Stimulated activated CD4-positive, alpha-beta T cell treated with anti-CD3 and anti-CD28 coated beads, Interleukin-1b, Interleukin-23, amount 100 ng/mL, for 24 hours (primary cell): ENCODE measurements around the gene CMC1.
"Not testable (repeated sequence)": the region's sequence is repeated elsewhere in the genome, so short reads cannot be mapped to it uniquely, and the experiment has no call there.

Source experiments
- DNase-seq, 4 experiments: peaks; one replicate each; pipeline ENCODE4 v3.0.0-alpha.2; 2020; ENCODE audit warnings: low read depth in 4 of 4, low spot score in 1 of 4

The CMC1 gene

DNA sequence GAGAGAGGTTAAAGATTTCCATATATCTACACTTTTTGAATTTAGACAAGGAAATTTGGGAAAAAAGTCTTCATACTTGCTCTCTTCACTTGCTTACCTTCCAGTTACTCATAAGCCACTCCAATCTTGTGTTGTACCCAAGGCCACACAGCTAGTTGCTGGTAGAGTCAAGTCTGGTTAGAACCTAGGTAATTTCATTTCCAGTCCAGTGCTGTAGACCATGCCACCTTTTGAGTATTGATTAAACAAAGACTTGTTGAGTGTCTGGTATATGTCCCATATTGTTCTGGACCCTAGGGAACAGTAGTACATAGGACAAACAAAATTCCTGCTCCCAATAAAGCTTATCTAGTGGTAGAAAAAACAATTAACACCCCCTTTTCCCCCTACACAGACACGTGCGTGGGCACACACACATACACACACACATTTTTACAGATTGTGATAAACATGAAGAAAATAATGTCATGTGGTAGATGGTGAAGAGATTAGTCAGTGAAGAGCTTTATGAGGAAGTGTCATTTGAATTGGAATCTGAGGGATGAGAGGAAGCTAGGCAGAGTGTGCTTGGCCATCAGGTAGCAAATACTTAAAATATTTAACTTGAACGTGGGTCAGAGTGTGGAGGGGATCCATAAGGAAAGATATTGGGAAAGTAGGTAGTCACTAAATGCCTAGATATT is 2.1 kb downstream of the CMC1 start:
- no peak for DNase-seq

DNA sequence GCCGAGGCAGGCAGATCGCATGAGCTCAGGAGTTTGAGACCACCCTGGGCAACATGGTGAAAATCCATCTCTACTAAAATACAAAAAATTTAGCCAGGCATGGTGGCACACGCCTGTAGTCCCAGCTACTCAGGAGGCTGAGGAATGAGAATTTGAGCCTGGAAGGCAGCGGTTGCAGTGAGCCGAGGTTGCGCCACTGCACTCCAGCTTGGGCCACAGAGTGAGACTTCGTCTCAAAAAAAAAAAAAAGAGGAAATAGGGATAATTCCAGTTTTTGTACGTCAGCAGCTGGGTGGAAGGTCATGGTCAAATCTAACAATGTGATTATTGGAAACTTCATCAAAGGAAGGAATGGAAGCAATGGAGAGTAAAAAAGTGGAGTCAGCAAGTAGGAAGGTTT is 3.1 kb downstream of the CMC1 start:
- no peak for DNase-seq

GRCh38 chr3:28247286-28247685 is 5.9 kb downstream of the CMC1 start:
- no peak for DNase-seq

DNA sequence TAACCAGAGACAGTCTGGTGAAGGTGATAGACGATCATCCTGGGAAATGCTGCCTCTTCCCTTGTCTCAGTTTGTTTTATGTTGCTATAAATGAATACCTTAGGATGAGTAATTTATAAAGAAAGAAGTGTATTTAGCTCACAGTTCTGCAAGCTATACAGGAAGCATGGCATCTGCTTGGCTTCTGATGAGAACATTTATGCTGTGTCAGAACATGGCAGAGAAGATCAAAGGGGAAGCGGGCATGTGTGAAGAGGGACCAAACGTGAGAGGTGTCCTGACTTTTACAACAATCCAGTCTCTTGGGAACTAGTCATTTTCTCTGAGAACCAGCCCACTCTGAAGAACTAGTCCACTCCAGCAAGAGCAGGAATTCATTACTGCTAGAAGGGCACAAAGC is 9.6 kb downstream of the CMC1 start:
- DNase-seq: no peak

DNA sequence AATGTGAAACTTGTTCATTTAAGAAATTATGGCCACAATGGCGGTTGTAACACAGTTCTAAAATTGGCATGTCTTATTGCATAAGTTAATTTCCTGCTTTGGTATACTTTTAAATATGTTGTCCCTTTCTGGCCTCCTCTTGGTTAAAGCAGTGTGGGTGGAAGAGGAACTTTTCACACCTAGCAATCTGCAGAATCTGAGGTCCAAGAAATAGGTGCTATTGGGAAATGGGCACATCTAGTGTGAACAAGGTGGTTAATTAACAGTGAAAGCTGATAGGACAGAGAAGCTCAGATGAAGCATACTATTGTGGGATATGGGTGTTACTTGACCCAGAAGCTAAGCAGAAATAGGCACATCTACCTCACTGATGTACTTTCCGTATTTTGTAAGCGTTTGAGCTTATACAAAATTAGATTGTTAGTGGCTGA is 10.6 kb downstream of the CMC1 start:
- no peak for DNase-seq

DNA sequence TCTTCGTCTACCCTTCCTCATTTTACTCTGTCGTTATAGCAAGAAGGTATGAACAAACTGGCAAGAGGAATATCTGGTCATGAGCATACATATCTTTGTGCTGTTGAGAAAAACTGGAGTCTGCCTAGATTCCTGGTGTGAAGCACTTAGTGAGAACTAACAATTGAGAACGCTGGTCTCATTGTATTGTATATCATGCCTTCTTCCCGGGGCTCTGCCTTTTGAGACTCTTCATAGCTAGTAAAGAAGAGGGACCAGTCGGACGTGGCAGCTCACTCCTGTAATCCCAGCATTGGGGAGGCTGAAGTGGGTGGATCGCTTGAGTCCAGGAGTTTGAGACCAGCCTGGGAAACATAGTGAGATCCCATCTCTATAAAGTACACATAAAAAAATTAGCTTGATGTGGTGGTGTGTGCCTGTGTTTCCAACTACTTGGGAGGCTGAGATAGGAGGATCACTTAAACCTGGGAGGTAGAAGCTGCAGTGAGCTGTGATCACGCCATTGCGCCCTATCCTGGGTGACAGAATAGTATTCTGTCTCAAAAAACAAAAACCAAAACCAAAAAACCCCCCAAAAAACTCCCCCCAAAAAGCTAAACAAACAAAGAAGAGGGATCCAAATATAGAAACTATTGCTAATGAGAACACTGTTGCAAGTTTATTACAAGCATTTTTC is 11.8 kb downstream of the CMC1 start:
- DNase-seq: no peak

- DNase-seq: no peak
These were observed 20.6 kb downstream of the CMC1 start for GRCh38 chr3:28262001-28262400.

GRCh38 chr3:28265641-28266040 is 24.2 kb downstream of the CMC1 start:
- DNase-seq: no peak

DNA sequence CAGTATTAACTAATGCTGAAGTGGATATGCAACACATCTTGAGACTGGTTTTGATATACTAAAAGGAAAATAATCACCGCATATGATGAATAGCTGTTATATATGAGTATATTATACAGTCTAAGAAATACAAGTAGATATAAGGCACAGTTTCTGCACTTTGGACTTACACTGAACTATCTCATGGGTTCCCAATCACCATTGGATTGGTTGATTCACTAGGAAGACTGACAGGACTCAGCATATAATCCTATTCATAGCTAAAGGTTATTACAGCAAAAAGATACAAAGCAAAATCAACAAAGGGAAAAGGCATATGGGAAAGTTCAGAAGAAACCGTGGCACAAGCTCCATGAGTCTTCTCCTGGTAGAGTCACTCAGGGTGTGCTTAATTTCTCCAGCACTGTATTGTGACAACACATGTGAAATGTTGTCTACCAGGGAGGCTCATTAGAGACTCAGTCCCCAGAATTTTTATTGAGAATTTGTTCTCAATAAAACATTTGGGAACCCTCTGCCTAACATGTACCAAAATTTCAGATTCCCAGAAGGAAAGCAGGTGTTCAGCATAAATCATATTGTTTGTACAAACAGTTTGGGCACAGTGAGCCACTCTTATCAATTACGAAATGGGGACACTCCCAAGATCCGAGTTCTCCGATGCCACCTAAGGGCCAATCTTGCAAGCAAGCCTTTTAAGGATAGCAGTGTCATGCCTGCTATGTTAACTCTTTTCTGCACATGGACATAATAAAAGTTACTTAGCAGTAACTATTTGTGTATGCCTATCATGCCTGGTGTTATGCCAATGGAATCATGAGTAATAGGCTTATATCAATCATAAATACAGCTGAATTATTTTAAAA is 26.8 kb downstream of the CMC1 start:
- no peak for DNase-seq

GRCh38 chr3:28268989-28269388 is 27.6 kb downstream of the CMC1 start:
- DNase-seq: no peak

- DNase-seq: not testable (repeated sequence)
These were observed 28.5 kb downstream of the CMC1 start for GRCh38 chr3:28269884-28270283.

DNA sequence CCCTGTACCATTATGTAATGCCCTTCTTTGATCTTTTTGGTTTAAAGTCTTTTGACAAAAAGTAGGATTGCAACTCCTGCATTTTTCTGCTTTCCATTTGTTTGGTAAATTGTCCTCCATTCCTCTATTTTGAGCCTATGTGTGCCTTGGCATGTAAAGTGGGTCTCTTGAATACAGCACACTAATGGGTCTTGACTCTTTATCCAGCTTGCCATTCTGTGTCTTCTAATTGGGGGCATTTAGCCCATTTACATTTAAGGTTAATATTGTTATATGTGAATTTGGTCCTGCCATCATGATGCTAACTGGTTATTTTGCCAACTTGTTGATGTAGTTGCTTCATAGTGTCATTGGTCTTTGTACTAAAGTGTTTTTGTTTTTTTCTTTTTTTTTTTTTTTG is 32.4 kb downstream of the CMC1 start:
- DNase-seq: no peak

GRCh38 chr3:28278918-28279317 is 37.5 kb downstream of the CMC1 start:
- no peak for DNase-seq

GRCh38 chr3:28279770-28280169 is 38.4 kb downstream of the CMC1 start:
- DNase-seq: no peak

DNA sequence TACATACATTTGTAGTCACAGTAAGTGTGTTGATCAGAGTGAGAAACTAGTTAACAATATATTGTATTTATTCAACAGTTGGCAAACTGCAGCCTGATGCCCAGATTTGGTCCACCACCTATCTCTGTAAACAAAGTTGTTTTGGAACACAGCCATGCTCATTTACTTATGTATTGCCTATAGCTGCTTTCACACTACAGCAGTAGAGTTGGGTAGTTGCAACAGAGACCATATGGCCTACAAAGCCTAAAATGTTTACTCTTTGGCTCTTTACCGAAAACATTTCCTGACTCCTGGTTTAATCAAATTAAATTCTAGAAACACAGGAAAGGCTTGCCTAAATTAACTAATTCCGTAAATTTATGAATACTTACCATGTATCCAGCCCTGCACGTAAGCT is 39.4 kb downstream of the CMC1 start:
- no peak for DNase-seq

DNA sequence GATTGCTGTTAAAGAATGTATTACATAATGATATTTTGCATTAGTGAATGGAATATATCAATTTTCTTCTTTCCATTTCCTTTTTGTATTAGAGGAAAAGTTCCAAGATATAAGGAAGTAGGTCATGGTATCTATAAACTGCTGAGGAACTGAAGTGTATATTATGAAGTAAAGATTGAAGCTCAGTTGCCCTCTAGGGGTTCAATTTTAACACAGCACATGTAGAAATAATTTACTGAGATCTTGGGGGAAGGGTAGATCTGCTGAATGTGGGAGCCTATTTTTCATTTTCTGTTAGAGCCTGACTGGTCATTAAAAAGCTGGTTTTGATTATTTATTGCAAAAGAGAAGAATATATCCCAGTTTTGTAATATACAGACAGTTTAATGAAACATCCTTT is 45.2 kb downstream of the CMC1 start:
- DNase-seq: no peak

DNA sequence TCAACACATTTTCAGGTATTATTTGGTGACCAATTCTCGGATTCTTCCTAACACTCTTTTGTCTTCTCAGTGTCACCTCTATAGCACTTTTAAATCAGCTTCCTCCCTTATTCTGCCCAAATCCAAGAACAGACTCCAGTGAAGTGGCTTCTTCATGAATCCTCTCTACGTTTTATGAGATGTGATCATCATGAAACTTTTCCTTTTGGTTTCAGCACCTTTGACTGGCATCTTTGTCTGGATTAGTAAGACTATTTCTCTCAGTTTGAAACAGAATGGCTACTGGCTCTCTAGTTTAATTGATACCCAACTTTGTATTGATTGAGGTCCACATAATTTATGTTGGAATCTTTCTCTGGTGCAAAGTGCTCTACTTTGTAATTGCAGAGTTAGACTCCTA is 45.6 kb downstream of the CMC1 start:
- DNase-seq: no peak

DNA sequence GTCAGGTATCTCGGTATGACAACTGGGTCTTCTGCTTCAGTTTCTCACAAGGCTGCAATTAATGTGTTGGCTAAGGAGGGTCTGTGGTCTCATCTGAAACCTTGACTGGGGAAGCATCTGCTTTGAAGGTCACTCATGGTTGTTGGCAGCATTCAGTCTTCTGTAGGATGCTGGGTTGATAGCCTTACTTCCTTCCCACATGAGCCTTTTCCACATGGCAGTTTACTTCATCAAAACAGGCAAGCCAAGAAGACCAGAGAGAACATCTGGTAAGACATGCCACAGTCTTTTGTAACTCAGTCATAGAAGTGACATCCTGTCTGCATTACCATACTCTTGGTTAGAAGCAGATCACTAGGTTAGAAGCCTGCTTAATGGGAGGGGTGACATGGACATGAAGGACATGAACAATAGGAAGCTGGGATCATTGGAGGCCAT is 49.5 kb downstream of the CMC1 start:
- no peak for DNase-seq

GRCh38 chr3:28291577-28291976 is 50.2 kb downstream of the CMC1 start:
- no peak for DNase-seq

DNA sequence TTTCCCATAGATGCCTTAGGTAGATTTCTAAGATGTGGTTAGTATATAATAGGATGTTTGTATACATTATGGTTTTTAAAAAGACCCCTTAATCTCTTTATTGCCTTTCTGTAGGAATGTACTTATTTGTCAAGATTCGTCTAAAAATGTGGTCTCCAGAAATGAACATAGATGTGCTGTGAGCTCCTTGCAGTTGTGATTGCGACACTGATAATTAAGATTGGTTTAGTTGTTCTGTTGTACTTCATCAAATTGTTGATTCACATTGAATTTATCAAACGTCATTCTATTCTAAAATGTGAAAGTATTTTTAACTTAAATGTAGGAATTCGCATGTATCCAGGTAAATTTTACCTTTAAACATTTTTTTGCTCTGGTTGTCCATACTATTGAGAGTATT is 51.2 kb downstream of the CMC1 start:
- no peak for DNase-seq

GRCh38 chr3:28294667-28295413 is 53.4 kb downstream of the CMC1 start:
- DNase-seq: no peak
